GM19193 (cell line): Measurements from ENCODE around the gene NAV2.

Source experiments
- POLR2A ChIP-seq: IDR thresholded peaks from 4 replicates; pipeline ENCODE4 v1.6.1; 2011; ENCODE audit not compliant: insufficient read depth, insufficient read length; ENCODE audit errors: extremely low read depth

NAV2 gene

DNA sequence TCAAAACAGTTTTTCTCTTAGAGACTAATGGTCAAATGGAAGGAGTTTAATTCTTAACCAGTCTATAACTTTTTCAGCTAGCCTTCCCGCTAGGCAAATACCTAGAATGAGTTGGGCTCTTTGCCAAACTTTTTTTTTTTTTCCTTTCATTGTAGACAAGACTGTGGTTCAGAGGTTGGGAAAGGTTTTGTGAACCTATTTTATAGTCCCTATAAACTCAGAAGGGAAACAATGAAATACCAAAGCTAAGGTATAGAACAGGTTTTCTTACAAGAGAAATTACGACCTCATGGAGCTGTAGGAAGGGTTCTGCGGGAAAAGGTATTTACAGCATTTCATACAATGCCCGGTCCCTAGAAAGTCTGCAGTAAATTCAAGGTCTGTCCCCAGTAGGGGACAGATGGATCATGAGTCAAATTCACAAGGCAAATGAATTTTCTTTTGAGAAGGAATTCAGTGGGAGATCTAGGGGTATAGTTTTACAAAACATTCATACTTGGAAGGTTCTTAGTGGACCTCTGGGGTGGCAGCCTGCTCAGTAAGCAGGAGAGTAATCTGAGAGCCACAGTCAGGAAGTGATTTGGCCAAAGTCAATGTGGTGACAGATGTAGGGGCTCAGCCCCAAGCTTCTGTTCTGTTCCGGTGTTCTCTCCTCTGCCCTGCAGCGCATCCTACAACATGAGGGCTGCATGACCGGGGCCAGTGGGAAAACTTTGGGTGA, 300.9 kb downstream of the NAV2 start:
- no peak for TF ChIP-seq POLR2A

DNA sequence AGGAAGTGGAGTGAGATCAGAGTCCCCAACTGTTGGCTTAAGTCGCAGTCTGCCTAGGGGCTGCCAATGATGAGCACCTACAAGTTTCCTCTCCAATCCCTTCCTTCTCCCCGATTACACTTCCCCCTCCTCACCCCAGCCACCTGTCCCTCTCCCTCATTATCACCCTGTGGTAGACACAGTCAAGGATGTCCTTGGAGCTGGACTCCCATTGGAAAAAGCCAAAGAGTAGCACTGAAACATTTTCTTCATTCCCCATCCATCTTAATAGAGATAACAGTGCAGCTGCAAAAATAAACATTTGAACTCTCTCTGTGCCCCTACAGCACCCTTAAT, 301.4 kb downstream of the NAV2 start:
- no peak for TF ChIP-seq POLR2A

DNA sequence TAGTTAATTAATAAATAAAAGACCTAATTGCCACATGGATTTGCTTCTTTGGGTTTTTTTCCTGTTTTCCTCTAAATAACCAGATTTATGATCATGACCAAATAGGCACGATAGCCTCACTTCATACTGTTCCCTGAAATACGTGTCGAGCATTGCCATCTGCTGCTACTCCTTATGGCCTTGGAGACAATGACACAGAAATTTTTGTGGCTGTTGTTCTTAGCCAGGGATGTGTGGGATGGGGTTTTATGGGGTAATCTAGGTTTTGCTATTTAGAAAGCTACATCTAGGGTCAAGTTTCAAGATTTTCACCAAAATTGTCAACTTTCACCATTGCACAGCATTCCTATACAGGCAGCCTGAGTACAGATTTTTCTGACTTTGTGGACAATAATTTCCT, 302.5 kb downstream of the NAV2 start:
- TF ChIP-seq POLR2A, result no peak

DNA sequence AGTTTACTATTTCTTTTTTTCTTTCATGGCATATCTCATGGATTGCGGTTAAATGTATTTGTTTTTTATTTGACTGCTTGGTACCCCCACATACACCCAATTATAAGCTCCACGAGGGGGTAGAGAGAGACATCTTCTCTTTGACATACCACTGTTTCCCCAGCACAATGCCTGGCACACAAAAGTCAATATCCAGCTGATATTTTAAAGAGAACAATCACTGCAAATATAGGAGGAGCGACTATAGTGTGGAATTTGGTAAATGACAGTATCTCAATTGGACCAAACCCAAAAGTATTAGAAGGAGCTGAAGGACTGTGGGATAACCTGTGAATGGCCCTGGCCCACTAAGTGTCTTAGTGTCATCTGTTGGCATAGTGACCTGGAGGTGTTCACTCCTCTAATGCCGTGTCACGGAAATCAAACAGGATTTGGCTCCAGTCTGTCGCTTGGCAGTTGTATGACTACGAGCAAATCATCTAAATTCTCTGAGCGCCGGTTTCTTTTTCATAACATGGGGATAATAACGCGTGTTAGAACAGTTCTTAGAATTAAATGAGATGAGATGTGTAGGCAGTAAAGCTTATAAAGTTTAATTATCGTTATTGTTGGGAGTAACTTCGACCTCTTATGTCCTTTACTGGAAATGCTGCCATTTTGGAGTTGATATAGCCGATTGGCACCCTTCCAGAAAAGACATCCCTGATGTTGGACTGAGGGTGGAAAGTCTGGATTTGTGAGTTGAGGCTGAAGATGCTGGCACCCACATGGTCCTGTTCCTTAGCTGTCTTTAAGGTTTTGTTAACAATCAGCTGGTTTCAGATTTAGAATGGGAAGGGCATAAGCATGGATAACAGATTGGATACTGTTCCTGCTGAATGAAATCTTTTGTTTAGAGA, 303.1 kb downstream of the NAV2 start:
- no peak for TF ChIP-seq POLR2A

DNA sequence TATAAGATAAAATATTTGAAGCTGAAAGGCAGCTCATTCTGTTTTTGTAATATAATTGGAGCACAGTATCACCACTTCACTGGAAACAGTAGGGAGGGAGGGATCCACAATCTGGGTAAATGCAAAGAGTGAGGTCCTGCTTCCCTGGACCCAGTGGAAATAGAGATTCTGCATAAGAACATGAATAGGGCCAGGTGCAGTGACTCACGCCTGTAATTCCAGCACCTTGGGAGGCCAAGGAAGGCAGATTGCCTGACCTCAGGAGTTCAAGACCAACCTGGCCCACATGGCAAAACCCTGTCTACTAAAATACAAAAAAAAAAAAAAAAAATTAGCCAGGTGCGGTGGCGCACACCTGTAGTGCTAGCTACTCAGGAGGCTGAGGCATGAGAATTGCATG, 303.9 kb downstream of the NAV2 start:
- no peak for TF ChIP-seq POLR2A

DNA sequence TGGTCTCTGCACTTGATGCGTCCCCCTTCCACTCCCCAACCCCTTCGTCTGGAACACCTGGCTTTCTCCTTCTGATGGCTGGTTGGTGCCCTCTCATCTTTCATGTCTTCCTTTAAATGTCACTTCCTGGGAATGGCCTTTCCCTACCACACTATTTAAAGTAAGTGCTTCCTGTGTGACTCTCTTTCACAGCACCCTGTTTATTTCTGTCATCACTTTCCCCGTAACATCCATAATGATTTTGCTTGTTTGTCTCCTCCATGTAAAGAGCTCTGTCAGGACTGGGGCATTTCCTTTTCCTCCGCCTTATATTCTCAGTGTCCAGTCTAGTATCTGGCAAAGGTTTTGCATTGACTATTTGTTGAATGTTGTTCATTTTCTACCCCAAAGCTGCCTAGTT, 304.7 kb downstream of the NAV2 start:
- TF ChIP-seq POLR2A, result no peak

DNA sequence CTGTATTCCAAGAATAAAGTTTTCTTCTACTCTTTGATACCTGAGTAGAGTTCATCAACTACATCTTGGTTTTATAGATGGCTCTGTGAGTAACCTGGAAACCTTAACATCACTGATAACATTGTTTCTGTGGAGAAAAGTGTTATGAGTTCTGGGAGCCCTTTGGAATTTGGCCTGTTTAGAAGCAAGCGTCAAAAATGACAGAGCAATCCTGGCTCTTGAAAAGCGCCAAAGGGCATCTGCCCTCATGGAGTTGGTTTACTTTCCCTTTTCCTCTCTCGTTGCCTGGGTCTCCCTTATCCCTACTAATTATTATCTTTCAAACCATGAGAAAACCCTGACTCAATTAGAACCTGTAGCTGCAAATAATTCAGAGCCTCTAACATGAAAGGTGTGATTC, 307.6 kb downstream of the NAV2 start:
- TF ChIP-seq POLR2A, result no peak

DNA sequence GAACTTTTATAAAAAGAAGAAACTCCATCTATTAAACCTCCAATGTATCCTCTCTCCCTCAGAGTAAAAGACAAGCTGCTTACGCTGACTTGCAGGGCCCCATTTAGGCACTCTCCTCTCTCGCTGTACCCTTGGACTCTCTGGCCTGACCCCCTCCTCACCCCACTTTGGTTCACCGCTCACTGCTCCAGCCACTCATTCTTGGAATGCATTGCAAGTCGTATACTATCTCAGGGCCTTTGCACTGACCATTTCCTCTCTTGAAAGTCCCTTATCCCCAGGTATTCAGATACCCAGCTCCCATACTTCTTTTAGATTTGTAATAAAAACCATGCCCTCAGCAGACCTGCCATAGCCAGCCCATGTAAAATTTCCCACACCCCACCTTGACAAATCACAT, 308.1 kb downstream of the NAV2 start:
- TF ChIP-seq POLR2A, result no peak

DNA sequence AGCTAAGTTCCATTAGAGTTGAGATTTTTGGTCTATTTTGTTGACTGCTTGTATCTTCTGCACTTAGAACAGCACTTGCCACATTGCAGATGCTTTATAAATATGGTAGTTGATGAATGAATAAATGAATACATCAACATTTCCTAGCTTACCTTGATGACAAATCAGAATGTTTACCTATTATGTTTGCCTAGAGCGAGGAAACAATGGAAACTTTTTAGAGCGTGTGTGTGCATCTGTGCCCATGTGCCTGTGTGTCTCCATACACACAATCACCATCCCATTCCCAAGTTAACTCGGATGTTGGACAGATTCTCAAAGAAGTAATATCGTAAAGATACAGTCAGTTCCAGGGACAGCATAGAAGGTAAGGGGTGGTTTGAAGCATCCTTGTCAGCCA, 308.6 kb downstream of the NAV2 start:
- TF ChIP-seq POLR2A, result no peak

DNA sequence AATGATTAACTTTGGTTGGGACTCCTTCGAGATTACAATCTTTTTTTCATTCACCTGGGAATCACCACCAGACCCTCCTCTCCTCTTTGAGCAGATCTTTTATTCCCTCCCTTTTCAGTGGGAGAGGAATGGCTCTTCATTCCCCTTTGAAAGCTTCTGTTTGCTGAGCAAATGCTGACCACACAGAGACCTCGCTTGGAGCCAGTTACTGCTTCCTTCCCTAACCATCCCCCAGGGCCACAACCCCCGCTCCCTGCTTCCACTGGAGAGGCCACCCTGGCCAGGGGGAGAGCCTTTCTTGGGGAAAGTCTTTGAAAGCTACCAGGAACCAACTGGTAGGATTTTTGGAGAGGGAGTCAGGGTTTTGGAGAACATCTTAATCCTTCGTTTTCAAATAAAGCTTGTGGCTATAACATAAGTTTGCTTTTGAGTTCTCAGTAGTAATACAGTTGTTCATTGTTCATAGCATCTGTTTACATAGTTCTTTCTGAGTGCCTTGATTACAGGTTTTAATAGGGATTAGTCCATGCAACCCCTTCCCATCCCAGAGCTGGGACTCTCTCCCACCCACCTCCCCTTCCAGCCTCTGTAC, 309.2 kb downstream of the NAV2 start:
- TF ChIP-seq POLR2A, result no peak

DNA sequence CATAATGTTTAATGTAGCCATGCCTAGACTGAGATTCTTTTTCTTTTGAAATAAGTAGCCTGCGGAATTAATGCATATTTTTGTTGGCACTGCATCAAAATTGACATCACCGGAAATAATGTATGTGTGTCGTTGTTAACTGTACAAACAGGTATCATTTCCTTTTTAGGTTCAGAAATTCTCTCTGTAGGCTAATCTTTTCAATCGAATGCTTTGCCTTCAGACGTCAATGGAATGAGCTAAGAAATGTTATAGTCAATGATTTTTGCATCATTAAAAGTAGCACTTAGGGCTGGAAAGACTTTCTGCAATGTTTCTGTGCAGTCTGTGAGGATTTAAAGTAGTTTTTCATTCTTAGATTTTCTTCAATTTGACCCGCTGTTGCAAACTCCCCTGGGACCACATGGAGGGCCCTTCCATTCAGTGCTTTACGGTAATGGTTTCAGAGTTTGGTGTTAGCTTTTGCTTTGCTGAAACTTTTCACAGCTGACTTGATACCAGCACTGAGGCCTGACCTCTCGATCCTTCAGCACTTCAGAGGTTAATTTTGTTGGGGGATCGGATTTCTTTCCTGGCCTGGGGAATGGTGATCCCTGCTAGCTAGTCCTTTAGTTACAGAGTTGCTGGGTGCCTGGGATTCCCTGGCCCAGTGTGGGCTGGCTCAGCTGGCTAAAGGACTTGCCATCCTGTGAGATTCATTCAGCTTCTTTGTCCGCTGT, 309.9 kb downstream of the NAV2 start:
- no peak for TF ChIP-seq POLR2A

DNA sequence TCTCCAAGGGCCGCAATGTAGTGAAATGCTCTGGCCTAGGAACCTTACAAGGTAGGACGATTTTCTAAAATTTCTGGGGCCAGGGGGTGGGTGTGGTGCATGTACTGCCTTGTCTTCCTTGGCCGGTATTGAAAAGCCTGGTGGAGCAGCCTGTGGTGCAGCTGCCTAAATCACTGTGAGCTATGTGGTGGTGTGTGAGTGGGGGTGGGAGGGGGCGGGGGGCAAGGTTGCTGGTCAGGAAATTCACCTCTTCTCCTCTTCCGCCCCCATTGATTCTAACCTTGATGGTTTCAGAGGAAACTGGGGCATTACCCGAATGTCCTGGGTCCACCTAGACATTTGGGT, 310.4 kb downstream of the NAV2 start:
- TF ChIP-seq POLR2A, result no peak

DNA sequence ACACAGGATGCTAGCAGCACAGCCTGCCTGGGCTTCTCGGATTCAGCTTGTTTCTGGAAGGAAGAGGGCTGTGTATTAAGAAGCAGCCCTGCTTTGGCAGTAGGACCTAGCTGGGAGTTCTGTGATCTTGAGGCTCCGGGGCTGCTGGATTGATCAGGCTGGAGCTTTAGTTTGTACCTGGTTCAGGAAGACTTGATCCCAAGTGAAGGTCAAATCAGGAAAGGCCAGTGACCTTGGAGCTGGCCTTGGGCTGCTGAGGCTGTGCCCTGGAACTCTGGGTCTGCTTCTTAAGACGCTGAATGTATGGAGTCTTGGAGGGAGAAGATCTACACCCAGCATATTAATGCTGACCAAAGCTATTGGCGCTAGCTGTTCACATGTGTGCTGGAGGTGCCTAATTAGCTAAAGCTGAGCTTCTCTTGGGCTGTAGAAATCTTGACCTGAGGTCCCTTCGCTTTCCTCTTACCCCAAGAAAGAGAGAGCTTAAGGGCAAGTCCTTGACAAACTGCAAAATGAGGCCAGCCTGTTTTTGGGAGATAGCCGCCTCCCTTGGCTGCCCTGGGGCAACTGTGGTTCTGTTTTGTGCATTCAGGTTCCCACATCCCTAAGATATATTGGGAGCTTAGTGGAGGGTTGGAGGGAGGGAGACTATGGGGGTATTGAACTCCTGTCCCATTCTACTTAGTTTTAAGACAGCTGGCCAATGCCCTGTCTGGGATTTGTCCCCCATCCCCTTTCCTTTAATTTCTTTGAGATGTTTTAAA, 311.7 kb downstream of the NAV2 start:
- TF ChIP-seq POLR2A, result no peak

DNA sequence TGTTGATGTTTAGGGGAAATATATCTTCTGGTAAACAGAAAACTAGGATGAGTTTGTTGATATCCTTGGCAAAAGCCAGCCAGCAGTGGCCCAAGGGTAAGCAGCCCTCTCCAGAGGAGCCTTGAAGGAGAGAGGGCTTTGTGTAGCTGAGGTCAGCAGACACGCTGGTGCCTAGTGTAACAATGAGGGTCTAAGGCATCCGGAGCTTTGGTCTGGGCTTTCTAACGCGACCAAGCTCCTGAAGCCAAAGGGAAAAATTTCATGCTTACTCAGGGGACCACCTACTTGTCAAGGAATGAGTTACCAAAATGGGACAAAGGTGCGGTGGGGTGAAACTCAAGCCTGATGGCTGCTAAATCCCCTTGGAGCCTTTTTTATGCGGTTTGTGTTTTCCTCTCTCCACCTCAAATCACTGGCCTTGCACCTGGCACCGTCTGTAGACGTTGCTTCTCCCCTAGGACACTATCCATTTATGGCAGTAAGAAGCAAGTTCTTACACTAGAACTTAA, 312.7 kb downstream of the NAV2 start:
- TF ChIP-seq POLR2A, result no peak

DNA sequence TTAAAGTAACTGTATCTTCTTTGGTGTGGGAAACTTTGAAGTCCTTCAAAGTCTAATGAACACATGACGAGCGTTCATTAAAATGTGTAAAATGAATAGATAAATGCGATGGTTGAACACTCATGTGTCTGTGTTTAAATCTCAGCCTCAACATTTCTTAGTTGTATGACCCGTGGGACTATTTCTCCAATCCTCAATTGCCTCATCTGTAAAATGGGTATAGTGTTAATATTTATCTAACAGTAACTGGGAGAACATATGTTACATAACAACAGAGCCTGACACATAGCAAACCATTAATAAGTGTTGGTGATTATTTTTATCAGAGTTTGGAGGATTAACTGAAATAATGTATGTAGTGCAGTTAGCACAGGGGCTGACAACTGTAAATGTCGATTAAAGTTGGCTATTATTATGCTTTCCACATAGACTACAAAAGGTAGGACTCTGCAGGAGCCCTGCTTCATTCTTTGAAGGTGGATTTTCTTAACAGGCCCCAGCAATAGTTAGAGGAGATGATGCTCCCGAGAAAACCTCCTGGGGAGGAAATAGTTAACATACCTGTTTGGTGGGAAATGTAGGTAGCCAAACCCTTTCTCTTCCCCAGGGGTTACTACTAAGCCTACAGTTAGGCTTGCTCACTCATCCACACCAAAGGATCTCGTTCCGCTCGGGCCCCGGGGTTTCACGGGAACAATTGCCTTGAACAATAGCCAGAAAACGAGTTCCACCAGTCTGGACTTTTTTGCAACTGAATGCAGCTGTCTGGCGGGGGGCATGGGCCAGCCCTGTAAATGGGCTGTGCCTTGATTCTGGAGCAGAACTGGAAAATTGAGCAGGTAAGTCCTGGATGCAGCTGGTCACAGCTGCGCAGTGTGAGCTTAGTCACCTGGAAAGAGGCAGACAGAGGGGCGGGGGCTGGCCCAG, 314.3 kb downstream of the NAV2 start:
- no peak for TF ChIP-seq POLR2A
